Stimulated activated CD4-positive, alpha-beta T cell treated with anti-CD3 and anti-CD28 coated beads, Interleukin-1b, Interleukin-23, amount 100 ng/mL, for 24 hours (primary cell): ENCODE results near the gene MBTPS1.
"Not testable (repeated sequence)": the region's sequence is repeated elsewhere in the genome, so short reads cannot be mapped to it uniquely, and the experiment has no call there.

ENCODE experiments used
- DNase-seq, 4 experiments: peaks; one replicate each; pipeline ENCODE4 v3.0.0-alpha.2; 2020; ENCODE audit warnings: low read depth in 4 of 4, low spot score in 1 of 4

The MBTPS1 gene

DNA sequence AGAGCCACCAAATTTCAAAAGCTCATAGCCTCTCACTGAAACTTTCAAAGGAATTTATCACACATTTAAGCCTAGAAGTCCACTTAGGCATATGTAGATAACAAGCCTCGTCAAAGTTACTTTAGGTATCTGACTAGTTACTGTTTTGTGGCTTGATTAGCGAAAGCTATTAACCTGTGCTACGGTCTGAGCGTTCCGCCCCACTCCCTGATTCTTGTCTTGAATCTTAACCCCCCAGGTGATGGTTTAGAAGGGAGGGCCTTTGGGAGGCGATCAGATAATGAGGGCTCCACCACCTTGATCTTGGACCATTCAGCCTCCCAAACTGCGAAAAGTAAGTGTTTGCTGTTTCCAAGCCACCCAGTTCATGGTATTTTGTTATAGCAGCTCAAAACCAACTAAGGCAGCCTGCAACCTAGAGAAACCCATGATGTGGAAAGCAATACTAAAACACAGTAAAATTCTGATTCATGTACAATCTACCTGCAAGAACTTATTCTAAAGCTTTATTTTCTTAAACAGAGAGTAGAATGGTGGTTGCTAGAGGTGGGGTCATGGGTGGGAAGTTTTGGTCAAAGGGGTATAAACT is 21.1 kb upstream of the MBTPS1 start:
- no peak for DNase-seq

DNA sequence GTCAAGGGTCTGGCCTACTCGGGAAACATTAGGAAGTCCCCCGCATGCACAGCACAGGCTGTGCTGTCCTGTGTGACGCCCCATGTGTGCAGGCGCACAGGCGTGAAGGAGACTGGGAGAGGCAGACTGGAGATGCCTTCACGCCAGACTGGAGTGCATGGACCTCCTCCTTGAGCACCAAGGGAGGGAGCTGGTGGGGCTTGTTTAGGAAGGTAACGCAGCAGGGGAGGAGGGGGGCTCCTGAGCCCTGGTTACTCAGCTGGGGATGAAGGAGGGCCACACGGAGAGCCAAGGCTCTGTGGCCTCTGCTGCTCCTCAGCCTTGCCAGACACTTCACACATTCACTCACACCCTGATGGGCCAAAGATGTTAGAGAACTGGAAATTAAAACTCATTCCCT is 20.5 kb upstream of the MBTPS1 start:
- no peak for DNase-seq

DNA sequence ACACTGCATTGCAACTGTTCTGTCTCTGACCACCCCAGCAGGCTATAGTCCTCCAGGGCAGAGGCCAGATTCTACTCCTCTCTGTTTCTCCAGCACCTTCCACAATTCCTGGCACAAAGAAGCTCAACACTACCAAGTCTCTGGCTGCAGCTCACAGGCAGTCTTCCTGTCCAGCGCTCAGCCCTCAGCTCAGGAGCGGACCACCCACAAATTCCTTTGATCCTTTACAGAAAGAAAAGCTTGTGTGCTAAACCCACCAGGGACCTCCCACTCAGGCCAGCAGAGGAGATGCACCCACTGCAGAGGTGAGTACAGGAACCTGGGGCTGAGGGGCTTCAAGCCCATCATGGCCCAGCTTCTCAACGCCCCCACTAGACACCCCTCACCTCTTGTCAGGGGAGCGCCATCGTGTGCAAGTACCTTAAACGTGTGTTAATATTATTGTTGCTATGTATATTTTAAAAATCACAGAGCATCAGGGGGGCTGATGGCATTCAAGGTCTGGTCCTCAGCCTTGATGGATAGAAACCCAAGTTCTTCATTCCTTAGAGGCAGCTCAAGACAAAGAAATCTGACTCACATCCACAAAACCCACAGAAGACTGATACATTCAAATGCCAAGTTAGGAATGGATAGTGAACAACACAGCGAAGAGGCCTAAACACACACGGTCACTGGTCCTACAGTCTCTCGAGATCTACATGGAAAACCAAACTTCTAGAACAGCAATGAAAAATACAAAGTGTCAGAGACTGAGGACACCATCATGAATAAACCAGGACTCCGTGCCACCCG is 19.8 kb upstream of the MBTPS1 start:
- no peak for DNase-seq

DNA sequence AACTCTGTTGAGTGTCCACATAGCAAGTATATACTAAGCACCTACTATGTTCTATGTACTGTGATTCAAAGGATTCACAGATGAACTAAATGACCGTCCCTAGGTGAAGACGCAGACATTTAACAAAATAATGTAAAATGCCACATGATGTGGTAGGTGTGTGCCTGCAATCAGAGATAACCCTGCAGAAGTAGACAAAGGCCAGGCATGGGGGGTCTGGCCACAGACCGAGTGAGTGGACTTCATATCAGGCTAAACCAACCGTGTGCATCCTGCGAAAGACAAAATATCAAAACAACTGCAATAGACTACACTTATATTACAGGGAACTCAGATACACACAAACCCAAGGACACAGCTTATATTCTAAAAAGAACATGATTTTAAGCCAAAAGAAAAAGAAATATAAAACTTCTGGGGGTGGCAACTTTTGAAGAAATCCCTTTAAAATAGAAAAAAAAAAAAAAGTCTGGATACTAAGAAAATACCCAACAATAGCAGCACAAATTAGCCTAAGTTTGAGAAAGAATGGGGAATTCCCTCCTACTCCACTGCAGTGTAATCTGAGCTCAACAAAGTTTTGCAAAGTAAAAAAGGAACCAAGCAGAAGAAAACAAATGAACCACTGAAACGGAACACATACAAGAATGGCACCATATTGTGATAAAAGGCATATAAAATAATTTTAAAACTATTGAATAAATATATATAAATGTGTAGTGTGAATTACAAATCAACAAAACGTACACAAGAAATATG is 16.0 kb upstream of the MBTPS1 start:
- DNase-seq: no peak

DNA sequence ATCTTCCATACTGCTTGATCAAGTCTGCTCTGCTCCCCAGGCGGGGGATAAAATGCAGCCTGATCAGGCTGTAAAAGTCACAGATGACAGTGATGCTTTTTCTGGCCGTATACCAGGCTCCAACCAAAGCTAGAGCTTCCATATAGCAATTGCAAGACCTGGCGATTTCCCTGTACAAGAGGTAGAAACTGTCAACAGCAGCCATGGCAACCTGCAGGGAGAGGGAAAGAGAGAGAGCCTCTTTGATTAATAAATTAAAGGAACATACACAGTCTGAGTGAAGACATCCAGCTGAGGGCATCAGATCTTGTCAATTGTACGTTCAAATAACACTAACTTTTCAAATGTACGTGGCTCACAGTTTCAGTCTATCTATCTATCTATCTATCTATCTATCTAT is 14.4 kb upstream of the MBTPS1 start:
- no peak for DNase-seq

DNA sequence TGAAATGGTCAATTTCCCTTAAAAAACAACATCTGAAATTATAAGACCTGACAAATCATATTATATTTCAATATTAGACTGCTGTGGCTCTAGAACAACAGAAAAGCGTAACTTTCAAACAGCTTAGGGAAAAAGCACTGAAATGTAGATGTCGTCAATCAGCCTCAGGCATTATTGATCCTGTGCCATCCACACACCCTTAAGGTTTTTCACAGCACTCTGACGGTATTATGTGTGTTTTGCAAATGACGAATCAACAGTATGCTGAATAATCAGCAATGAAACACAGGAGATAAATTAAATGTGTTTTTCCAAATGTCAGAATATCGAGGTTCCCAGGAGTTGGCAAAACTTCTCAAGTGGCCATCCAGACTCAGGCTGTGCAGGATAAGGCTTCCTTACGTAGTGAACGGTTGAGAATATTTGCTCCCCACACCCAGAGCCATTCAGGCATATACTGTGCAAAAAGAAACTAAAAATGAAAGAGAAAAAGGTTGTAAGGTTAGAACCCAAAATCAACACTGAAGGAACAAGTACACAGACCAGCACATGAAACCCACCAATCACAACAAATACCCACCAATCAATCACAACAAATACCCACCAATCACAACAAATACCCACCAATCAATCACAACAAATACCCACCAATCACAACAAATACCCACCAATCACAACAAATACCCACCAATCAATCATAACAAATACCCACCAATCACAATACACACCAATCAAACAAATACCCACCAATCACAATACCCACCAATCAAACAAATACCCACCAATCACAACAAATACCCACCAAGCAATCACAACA is 7.7 kb upstream of the MBTPS1 start:
- DNase-seq: no peak

DNA sequence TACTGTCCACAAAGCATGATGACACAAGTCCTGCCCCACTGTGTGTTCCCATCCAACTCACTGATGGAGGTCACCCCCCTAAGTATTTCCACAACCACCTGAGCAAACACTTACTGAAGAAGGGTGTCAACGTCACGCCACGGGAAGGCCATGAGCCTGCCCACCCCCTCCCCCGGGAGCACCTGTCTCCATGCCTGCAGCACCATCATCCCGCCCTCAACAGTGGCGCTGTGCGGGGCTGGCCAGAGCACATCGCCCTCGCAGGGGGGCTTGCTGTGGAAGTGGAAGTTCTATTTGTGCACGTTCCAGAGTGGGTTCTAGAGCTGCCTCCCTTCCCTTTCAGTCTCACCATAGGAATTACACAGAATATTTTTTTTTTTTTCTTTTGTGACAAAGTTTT is 4.3 kb upstream of the MBTPS1 start:
- no peak for DNase-seq

DNA sequence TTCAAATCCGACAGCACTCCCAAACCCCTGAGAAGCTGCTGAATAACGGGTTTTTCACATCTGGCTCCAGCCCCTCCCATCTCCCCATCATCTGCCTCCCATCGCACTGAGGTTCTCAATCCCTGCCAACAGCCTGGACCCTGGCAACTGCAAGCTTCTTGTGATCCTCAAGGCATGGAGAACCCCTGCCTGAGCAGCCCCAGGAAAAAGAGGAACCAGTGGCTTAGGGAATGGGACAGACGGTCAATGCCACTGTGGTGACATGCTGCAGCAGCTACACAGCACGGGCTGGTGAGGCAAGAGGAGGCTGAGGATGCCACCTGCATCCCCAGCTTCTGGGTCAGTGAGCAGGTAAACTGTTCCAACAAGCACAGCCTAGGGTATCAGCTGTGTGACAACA is 3.3 kb upstream of the MBTPS1 start:
- DNase-seq: no peak

DNA sequence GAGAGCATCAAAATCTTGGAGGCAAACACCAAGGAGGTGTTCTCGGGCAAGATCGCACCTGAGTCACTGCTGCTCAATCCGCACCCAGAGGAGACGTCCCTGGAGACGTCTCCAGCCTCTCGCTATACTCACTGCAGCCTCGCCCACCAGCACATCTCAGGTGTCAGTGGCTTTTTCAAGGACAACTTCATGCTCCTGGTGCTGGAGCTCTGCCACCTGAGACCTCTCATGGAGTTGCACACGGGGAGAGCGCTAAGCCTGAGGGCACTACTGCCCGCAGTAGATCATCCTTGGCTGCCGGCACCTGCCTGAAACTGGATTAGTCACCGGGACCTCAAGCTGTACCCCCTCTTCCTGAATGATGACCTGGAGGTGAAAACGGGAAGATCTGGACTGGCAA is 2.6 kb upstream of the MBTPS1 start:
- DNase-seq: no peak

DNA sequence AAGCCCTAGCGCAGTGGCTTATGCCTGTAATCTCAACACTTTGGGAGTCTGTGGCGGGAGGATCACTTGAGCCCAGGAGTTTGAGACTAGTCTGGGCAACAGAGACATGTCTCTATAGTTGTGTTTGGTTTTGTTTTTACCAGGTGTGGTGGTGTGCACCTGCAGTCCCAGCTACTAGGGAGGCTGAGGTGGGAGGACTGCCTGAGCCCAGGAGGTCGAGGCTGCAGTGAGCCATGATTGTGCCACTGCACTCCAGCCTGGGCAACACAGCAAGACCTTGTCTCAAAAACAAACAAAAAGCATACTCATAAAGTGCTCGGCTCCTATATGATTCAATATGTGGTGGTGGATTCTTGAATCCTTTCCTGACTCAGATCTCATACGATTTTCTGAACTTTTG is 1.6 kb upstream of the MBTPS1 start:
- DNase-seq: not testable (repeated sequence)

DNA sequence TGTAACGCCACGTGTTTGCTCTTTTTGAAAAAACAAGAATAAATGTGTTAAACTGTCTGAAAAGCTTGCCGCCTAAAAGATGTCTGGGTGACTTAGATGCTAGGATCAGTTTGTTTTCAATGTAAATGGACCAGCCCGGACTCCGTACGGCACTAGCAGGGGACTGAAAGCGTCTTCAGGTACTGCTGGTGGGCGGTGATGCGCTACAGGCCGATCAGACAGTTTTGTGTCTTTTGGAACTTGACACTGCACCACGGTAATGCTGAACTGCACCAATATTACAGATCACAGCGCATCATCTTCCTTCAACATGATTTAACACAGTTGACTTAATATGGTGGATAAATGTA is 727 bp upstream of the MBTPS1 start:
- peak in 3 of 4 experiments; percentile 11 to 16 (median 11) for DNase-seq

DNA sequence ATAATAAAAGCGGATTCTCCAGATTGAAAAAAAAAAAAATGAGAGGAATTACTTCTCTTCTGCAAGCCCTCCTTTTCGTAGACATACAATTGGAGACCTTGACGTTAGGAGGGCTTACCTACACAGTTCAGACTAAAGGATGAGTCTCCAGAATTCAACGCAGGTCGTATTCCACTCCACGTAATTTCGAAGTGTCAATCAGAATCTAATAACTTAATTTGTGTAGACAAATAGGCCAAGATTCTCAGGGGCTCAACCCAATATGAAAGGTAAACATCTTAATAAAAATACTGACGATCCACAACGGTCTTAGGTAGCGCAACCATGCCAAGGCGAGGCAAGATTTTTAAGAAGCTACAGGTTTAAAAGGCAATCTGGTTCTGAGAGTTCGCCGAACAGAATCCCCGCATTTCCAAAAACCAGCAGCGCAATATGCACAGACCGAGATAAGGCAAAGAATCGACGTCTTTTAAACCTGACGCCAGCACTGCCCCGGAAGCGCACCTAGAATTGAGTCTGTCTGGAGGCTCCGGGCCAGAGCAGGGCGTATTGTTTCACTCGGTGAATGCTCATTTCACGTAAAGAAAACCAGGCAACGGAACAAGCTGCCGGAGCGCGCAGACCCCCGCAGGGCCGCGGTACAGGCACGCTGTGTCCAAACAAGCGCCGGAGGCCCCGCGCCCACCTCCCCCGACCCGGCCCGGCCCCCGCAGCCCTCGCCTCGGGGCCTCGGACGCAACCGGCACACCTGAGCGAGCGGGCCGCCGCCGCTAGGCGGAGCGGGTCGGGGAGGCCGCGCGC is 623 bp downstream of the MBTPS1 start:
- DNase-seq: peak in 2 of 4 experiments; percentile 11 to 38

DNA sequence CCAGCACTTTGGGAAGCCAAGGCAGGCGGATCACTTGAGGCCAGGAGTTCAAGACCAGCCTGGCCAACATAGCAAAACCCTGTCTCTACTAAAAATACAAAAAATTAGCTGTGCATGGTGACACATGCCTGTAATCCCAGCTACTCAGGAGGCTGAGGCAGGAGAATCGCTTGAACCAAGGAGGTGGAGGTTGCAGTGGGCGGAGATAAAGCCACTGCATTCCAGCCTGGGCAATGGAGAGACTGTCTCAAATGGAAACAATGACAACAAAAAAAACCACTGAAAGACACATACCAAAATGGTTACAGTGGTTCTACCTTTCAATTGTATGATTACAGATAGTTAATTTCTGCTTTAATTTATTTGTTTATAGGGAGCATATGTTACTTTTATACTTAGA is 4.8 kb downstream of the MBTPS1 start:
- peak in 1 of 4 experiments; percentile 9 for DNase-seq

DNA sequence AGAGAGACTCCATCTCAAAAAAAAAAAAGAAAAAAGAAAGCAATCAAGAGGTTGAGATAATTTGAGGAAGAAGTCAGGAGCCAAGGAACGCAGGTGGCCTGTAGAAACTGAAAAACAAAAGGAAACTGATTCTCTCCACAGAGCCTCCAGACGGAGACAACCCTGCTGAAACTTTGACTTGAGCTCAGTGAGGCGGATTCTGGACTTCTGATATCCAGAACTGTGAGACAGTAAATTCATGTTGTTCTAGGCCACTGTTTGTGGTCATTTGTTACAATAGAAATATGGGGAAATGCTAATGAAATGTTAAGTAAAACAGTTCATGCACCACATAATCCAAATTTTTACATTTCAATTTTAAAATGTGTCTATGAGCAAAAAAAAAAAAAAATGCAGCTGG is 5.2 kb downstream of the MBTPS1 start:
- no peak for DNase-seq

DNA sequence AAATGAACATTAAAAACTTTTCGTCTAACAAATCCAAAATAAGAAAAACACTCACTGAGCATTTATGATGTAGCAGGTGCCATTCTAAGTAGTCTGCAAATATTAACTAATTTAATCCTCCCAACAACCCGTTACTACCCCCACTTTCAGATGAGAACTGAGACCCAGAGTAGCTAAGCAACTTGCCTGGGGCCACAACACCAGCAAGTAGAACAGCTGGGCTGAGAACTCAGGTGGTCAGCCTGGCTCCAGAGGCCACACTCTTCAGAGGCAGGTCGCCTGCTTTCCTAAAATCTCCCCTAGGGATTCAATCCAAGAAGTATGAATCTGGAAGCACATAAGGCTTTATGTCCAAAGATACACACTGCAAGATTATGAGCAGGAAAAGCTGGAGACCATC is 6.2 kb downstream of the MBTPS1 start:
- no peak for DNase-seq

DNA sequence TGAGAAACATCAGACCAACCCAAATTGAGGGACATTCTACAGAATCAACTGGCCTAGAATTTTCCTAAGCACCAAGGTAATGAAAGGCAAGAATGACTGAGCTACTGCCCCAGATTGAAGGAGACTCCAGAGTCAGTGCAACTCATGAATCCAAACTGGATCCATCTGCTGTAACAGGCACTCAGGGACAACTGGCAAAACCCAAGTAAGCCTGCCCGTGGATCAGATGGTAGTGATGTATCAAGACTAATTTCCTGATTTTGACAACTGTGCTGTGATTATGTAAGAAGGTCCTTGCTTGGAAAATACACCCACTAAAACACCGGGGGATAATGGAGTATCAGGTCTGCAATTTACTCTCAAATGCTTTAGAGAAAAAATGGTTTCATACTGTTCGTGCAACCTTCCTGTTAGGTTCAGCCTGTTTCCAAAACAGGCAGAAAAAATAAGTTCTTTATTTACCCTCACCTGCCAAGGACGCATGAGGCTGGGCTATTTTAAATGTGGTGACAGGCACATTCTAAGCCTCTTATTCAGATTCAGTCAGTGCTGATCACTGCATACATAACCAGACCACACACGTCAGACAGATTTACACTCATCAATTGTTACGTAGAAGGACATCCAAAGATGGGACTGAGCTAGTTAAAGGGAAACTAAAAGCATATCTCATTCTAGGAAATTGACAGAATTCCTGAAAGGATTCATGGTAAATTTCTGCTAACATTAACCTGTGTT is 7.0 kb downstream of the MBTPS1 start:
- no peak for DNase-seq

DNA sequence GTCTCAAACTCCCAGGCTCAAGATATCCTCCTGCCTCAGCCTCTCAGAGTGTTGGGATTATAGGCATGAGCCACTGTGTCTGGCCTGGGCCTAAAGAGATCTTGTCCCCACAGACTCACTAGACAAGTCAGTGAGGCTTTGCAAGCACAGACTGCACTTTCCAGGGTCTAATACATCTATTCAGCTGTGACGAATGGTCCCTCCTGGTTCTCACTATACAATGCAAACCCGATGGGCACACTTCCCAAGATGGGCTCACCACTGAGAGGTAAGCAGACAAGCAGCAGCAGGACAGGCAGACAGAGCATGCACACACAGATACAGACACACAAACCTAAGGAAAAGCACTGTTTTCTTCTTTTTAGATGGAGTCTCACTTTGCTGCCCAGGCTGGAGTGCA is 8.8 kb downstream of the MBTPS1 start:
- DNase-seq: no peak

DNA sequence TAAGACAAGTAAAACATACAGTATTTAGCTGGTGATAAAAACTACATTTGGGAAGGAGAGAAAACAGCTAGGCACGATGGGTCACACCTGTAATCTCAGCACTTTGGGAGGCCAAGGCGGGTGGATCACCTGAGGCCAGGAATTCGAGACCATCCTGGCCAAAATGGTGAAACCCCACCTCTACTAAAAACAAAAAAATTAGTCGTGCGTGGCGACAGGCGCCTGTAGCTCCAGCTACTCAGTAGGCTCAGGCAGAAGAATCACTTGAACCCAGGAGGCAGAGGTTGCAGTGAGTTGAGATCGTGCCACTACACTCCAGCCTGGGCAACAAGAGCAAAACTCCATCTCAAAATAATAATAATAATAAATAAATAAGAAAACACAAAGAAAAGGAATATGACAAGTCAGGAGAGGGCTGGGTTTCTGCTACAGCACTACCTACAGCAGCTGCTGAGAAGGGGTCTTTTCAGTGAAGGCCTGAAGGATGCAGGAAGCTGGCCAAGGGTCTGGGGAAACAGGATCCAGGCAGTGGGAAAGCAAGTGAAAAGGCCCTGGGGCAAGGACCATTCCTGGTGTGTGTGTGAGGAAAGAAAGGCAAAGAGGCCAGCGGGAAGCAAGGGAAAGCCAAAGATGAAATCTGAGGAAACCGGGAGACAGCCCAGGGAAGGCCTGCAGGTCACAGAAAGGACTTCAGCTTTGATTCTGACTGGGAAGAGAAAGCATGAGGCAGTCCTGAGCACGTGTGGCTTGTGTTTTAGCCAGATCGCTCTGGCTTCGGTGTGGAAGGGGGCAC is 10.6 kb downstream of the MBTPS1 start:
- no peak for DNase-seq

DNA sequence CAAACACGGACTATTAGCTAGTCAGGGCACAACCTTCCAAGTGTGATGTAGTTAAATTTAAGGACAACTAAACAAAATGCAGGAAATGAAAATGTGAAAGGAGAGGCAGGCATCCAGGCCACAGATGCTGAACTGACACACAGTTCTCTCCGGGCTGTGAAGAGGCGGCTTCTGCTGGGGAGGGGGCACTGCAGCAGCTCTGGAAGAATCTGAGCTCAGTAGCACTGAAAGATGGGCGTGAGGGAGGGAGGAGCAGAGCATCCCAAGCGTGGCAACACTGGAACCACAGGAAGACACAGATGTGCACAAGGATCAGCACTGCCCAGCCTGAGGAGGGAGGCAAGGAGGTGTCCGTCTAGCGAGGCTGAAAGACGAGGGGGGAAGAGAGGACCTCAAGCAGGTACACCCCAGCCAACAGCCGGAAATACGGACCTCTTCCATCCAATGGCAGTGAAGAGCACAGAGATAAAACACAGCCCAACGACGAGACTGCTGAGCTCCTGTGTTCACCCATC is 11.4 kb downstream of the MBTPS1 start:
- no peak for DNase-seq
